RCC 7860 (cell line): ENCODE measurements around the gene LCK.
"Not testable (repeated sequence)": the region's sequence is repeated elsewhere in the genome, so short reads cannot be mapped to it uniquely, and the experiment has no call there.

Experiments used
- DNase-seq: peaks from one replicate; pipeline ENCODE4 v3.0.0-alpha.2; 2015; ENCODE audit warnings: low spot score
- FAIRE-seq: peaks from 2 replicates; lab custom pipeline; 2012; peaks lifted over from hg19 to GRCh38; lab: Jason Lieb, UNC

The LCK gene

GRCh38 chr1:32272557-32273390, 21.7 kb downstream of the LCK start:
- FAIRE-seq: no peak
- DNase-seq: no peak

GRCh38 chr1:32273391-32274208, 22.5 kb downstream of the LCK start:
- FAIRE-seq (no peak), DNase-seq (peak; percentile 64)

- no peak for FAIRE-seq
- DNase-seq: no peak
Observed at GRCh38 chr1:32274646-32275340, 23.7 kb downstream of the LCK start.

GRCh38 chr1:32275424-32275823, 24.4 kb downstream of the LCK start:
- no peak for DNase-seq
- FAIRE-seq: no peak

- FAIRE-seq: no peak
- DNase-seq: no peak
Observed at GRCh38 chr1:32276032-32276782, 25.1 kb downstream of the LCK start.

- DNase-seq, FAIRE-seq: not testable (repeated sequence)
Observed at GRCh38 chr1:32284777-32285176, 33.7 kb downstream of the LCK start.

GRCh38 chr1:32285658-32286057, 34.6 kb downstream of the LCK start:
- DNase-seq: no peak
- no peak for FAIRE-seq

GRCh38 chr1:32286763-32287162, 35.7 kb downstream of the LCK start:
- FAIRE-seq: no peak
- DNase-seq: no peak

GRCh38 chr1:32289256-32289655, 38.2 kb downstream of the LCK start:
- no peak for DNase-seq
- no peak for FAIRE-seq

- FAIRE-seq (peak; percentile 79), DNase-seq (peak; percentile 79)
Observed at GRCh38 chr1:32291145-32291707, 40.2 kb downstream of the LCK start.

- FAIRE-seq: peak; percentile 76
Observed at GRCh38 chr1:32291708-32292538, 40.9 kb downstream of the LCK start, which contains the start of gene HDAC1. HDAC1 (plus strand) TSS chr1:32292083; CDS start chr1:32292170, 87 bp downstream.

GRCh38 chr1:32298211-32298610, 47.1 kb downstream of the LCK start:
- DNase-seq, FAIRE-seq: not testable (repeated sequence)

More at GRCh38 chr1:32291708-32292538, 40.9 kb downstream of the LCK start, which contains the start of gene HDAC1:
- peak; percentile 97 for DNase-seq

- FAIRE-seq (no peak), DNase-seq (no peak)
Observed at GRCh38 chr1:32299327-32299726, 48.3 kb downstream of the LCK start.

GRCh38 chr1:32303358-32303757, 52.3 kb downstream of the LCK start:
- FAIRE-seq: no peak
- DNase-seq: no peak

GRCh38 chr1:32303997-32304622, 53.0 kb downstream of the LCK start:
- FAIRE-seq (no peak), DNase-seq (no peak)

GRCh38 chr1:32305310-32305709, 54.2 kb downstream of the LCK start:
- DNase-seq: no peak
- no peak for FAIRE-seq

- DNase-seq (no peak), FAIRE-seq (no peak)
Observed at GRCh38 chr1:32307324-32307723, 56.3 kb downstream of the LCK start.

- DNase-seq: no peak
- no peak for FAIRE-seq
Observed at GRCh38 chr1:32309960-32310359, 58.9 kb downstream of the LCK start.
